Measurements from ENCODE around the gene SAMM50. TPM values are rescaled to one million over a fixed set of nuclear protein-coding genes. Genes with fewer than 3 reads are reported as not detected.

Gene SAMM50
- total RNA-seq, 1 donor from 2014 or later, result 22.3 TPM

- intact Hi-C loops (cut with DNase I), result no loop called here
- TF ChIP-seq POLR2A (IDR thresholded peaks at IDR 0.05), result no peak
- TF ChIP-seq POLR2AphosphoS5 (IDR thresholded peaks at IDR 0.05; ENCODE audit: insufficient read depth in 1 of 2, low read depth in 1 of 2), result no peak
- no peak for TF ChIP-seq CTCF (IDR thresholded peaks at IDR 0.05)
- Histone ChIP-seq H3K27me3 (no peaks in the 10 kb centered on the region), H3K9me3 (no peaks in the 10 kb centered on the region), H3K4me3 (peak within 1 kb of the TSS; percentile 56 to 62), H3K4me1 (peaks cover 45% of the 10 kb centered on the region), H3K36me3 (no peaks in the 10 kb centered on the region), H3K27ac (peak within 1 kb of the TSS; percentile 81)
- no peak for DNase-seq (ENCODE audit: extremely low spot score in 2 of 2)
Measured at GRCh38 chr22:44024288-44024921, 69.2 kb downstream of the SAMM50 start, which contains the start of gene PARVB. TSS of gene PARVB (plus strand) at chr22:44024302. CDS start at chr22:44024340, 38 bp downstream.

GRCh38 chr22:44025171-44026065 lies 70.2 kb downstream of the SAMM50 start:
- Histone ChIP-seq H3K4me1 (peaks cover 45% of the 10 kb centered on the region), H3K27ac (peak overlapping the region; percentile 81), H3K36me3 (no peaks in the 10 kb centered on the region), H3K4me3 (peak overlapping the region; percentile 56 to 62), H3K9me3 (no peaks in the 10 kb centered on the region), H3K27me3 (no peaks in the 10 kb centered on the region)
- no peak for DNase-seq (ENCODE audit: extremely low spot score in 2 of 2)
- TF ChIP-seq POLR2A (IDR thresholded peaks at IDR 0.05), result no peak
- TF ChIP-seq CTCF (IDR thresholded peaks at IDR 0.05), result no peak
- no peak for TF ChIP-seq POLR2AphosphoS5 (IDR thresholded peaks at IDR 0.05; ENCODE audit: insufficient read depth in 1 of 2, low read depth in 1 of 2)
- intact Hi-C loops (cut with DNase I), result no loop called here

GRCh38 chr22:44026066-44026629 lies 70.9 kb downstream of the SAMM50 start:
- intact Hi-C loops (cut with DNase I), result no loop called here
- Histone ChIP-seq H3K27ac (peak overlapping the region; percentile 81), H3K36me3 (no peaks in the 10 kb centered on the region), H3K27me3 (no peaks in the 10 kb centered on the region), H3K4me1 (peaks cover 45% of the 10 kb centered on the region), H3K4me3 (peak overlapping the region; percentile 10 to 16), H3K9me3 (no peaks in the 10 kb centered on the region)
- no peak for TF ChIP-seq CTCF (IDR thresholded peaks at IDR 0.05)
- TF ChIP-seq POLR2A (IDR thresholded peaks at IDR 0.05), result no peak
- no peak for TF ChIP-seq POLR2AphosphoS5 (IDR thresholded peaks at IDR 0.05; ENCODE audit: insufficient read depth in 1 of 2, low read depth in 1 of 2)
- no peak for DNase-seq (ENCODE audit: extremely low spot score in 2 of 2)

GRCh38 chr22:44026630-44027511 lies 71.6 kb downstream of the SAMM50 start:
- peak in 1 of 2 donors; percentile 25 for TF ChIP-seq POLR2AphosphoS5 (IDR thresholded peaks at IDR 0.05; ENCODE audit: insufficient read depth in 1 of 2, low read depth in 1 of 2)
- TF ChIP-seq POLR2A (IDR thresholded peaks at IDR 0.05), result no peak
- Histone ChIP-seq H3K36me3 (no peaks in the 10 kb centered on the region), H3K27ac (peak overlapping the region; percentile 81), H3K4me1 (peaks cover 45% of the 10 kb centered on the region), H3K27me3 (no peaks in the 10 kb centered on the region), H3K9me3 (no peaks in the 10 kb centered on the region), H3K4me3 (peak overlapping the region; percentile 10 to 16)
- no peak for DNase-seq (ENCODE audit: extremely low spot score in 2 of 2)
- intact Hi-C loops (cut with DNase I), result no loop called here

- no peak for DNase-seq (ENCODE audit: extremely low spot score in 2 of 2)
- intact Hi-C loops (cut with DNase I), result no loop called here
- no peaks in the 10 kb centered on the region for H3K9me3 ChIP-seq
- H3K4me1 ChIP-seq, result peaks cover 38% of the 10 kb centered on the region
- no peak overlapping the region for H3K4me3 ChIP-seq
- no peak for TF ChIP-seq POLR2AphosphoS5 (IDR thresholded peaks at IDR 0.05; ENCODE audit: insufficient read depth in 1 of 2, low read depth in 1 of 2)
- TF ChIP-seq CTCF (IDR thresholded peaks at IDR 0.05), result no peak
- no peak for TF ChIP-seq POLR2A (IDR thresholded peaks at IDR 0.05)
- H3K27me3 ChIP-seq, result no peaks in the 10 kb centered on the region
- H3K36me3 ChIP-seq, result no peaks in the 10 kb centered on the region
- H3K27ac ChIP-seq, result no peak overlapping the region
Measured at GRCh38 chr22:44028091-44028490, 72.8 kb downstream of the SAMM50 start.
